SK-N-MC (cell line): ENCODE measurements around the gene LIAS.
"Not testable (repeated sequence)": the region's sequence is repeated elsewhere in the genome, so short reads cannot be mapped to it uniquely, and the experiment has no call there.

Experiments
- EZH2 ChIP-seq: fragments of 200-600 bp; sonication (generic); IDR thresholded peaks from one replicate; pipeline ENCODE4 v1.6.1; 2017; ENCODE audit warnings: antibody characterized with exemption
- POLR2AphosphoS5 ChIP-seq: IDR thresholded peaks from 2 replicates; pipeline ENCODE4 v1.6.1; 2012; ENCODE audit warnings: mild to moderate bottlenecking, low read depth, low read length, borderline replicate concordance

DNA sequence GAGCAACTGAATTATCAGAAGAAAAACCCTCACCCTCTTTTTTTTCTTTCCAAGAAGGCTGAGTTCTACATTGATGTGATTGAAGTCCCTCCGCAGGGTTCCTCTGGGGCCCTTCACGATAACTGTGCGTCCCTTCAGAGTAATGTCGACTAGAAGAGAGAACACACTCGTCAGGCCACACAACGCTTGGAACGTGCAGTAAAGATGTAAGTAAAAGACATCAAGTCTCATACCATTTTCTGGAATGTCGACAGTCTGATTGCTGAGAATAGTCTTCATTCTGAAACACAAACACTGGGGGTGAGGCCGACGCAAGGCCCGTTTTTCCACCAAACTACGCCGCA lies 723 bp upstream of the LIAS start:
- not testable (repeated sequence) for TF ChIP-seq POLR2AphosphoS5, EZH2
